SK-N-SH (cell line): ENCODE data around the gene PRMT6. TPM values are rescaled to one million over a fixed set of nuclear protein-coding genes. Genes with fewer than 3 reads are reported as not detected.

ENCODE experiments used
- CTCF ChIA-PET: fragments of 300-600, 350-600 bp; formaldehyde crosslinking; extraction: SDS; loops from one replicate; lab custom pipeline; 2021; lab: Yijun Ruan, JAX
- POLR2A ChIA-PET: fragments of 350-600 bp; sonication (Branson Sonifier 250); formaldehyde crosslinking; extraction: SDS; loops from one replicate; lab custom pipeline; 2020; ENCODE audit warnings: antibody characterized with exemption, inconsistent platforms; lab: Yijun Ruan, JAX
- DNase-seq: peaks from one replicate; pipeline ENCODE4 v3.0.0; 2012
- H2AFZ ChIP-seq: fragments of 200-600 bp; sonication (generic); 2 replicates; pipeline ENCODE4 v1.8.1; 2016; ENCODE audit warnings: antibody characterized with exemption, mild to moderate bottlenecking, low read depth
- H3F3A ChIP-seq: fragments of 200-600 bp; sonication (generic); replicated peaks from 2 replicates; pipeline ENCODE3; 2016; ENCODE audit warnings: antibody characterized with exemption, mild to moderate bottlenecking; ENCODE audit not compliant: insufficient read depth
- H3K27ac ChIP-seq, 2 experiments: fragments of 200-500 bp in 1 of 2; fragments of 200-600 bp in 1 of 2; sonication (Bioruptor generic) in 1 of 2; sonication (generic), shearing (Covaris generic) in 1 of 2; 2 replicates each; pipeline versions ENCODE4 v1.5.1 to v1.6.1; 2014 to 2016; ENCODE audit warnings: low read depth in 2 of 2, inconsistent platforms in 1 of 2, low read length in 1 of 2, mild to moderate bottlenecking in 1 of 2, mixed read lengths in 1 of 2
- H3K27me3 ChIP-seq: fragments of 200-600 bp; sonication (generic), shearing (Covaris generic); 2 replicates; pipeline ENCODE4 v1.6.1; 2016; ENCODE audit warnings: mixed run types; ENCODE audit not compliant: insufficient read depth
- H3K36me3 ChIP-seq, 2 experiments: fragments of 200-500 bp in 1 of 2; fragments of 200-600 bp in 1 of 2; sonication (Bioruptor generic) in 1 of 2; sonication (generic) in 1 of 2; replicated peaks in 1 of 2; 2 replicates each; pipeline versions ENCODE3 to v1.5.1; 2014 to 2016; ENCODE audit warnings: low read length in 1 of 2, mild to moderate bottlenecking in 1 of 2; ENCODE audit not compliant: insufficient read depth in 2 of 2, control insufficient read depth in 1 of 2
- H3K4me1 ChIP-seq, 2 experiments: fragments of 200-500 bp in 1 of 2; fragments of 200-600 bp in 1 of 2; sonication (Bioruptor generic) in 1 of 2; sonication (generic), shearing (Covaris generic) in 1 of 2; 2 replicates each; pipeline versions ENCODE4 v1.5.1 to v1.6.1; 2014 to 2016; ENCODE audit warnings: low read depth in 1 of 2, low read length in 1 of 2, mixed run types in 1 of 2; ENCODE audit not compliant: insufficient read depth in 2 of 2, control insufficient read depth in 1 of 2
- H3K4me2 ChIP-seq: fragments of 200-600 bp; sonication (generic), shearing (Covaris generic); 2 replicates; pipeline ENCODE4 v1.6.1; 2017; ENCODE audit warnings: mixed run types
- H3K4me3 ChIP-seq, 2 experiments: fragments of 200-500 bp in 1 of 2; fragments of 200-600 bp in 1 of 2; sonication (Bioruptor generic) in 1 of 2; sonication (generic), shearing (Covaris generic) in 1 of 2; 2 replicates each; pipeline versions ENCODE4 v1.5.1 to v1.8.1; 2014 to 2016; ENCODE audit warnings: low read depth in 2 of 2, inconsistent platforms in 1 of 2, low read length in 1 of 2, mild to moderate bottlenecking in 1 of 2, mixed read lengths in 1 of 2, moderate library complexity in 1 of 2
- H3K79me2 ChIP-seq: fragments of 200-600 bp; sonication (generic); 2 replicates; pipeline ENCODE4 v1.8.1; 2017; ENCODE audit warnings: mild to moderate bottlenecking; ENCODE audit not compliant: insufficient read depth
- H3K9ac ChIP-seq: fragments of 200-600 bp; sonication (generic); 2 replicates; pipeline ENCODE4 v1.6.1; 2017; ENCODE audit warnings: mixed run types
- H3K9me2 ChIP-seq: fragments of 200-600 bp; sonication (generic); 2 replicates; pipeline ENCODE4 v1.6.1; 2017; ENCODE audit warnings: mixed run types
- H3K9me3 ChIP-seq: fragments of 200-600 bp; sonication (generic); 2 replicates; pipeline ENCODE4 v1.6.1; 2017; ENCODE audit warnings: mixed run types, mild to moderate bottlenecking, moderate library complexity
- H4K20me1 ChIP-seq: fragments of 200-600 bp; sonication (generic); 2 replicates; pipeline ENCODE4 v1.6.1; 2017; ENCODE audit warnings: mild to moderate bottlenecking, mixed run types; ENCODE audit not compliant: insufficient read depth
- EP300 ChIP-seq, 2 experiments: IDR thresholded peaks; 2 replicates each; pipeline versions ENCODE4 v1.4.0 to v1.6.1; 2012; ENCODE audit warnings: borderline replicate concordance in 1 of 2, low read depth in 1 of 2, low read length in 1 of 2
- GABPA ChIP-seq: IDR thresholded peaks from 2 replicates; pipeline ENCODE4 v1.4.0; 2012; ENCODE audit warnings: low read depth, mild to moderate bottlenecking
- JUND ChIP-seq: IDR thresholded peaks from 2 replicates; pipeline ENCODE4 v1.4.0; 2012
- NRF1 ChIP-seq: IDR thresholded peaks from 2 replicates; pipeline ENCODE4 v1.6.1; 2012; ENCODE audit warnings: low read depth, mild to moderate bottlenecking, low read length
- POLR2AphosphoS5 ChIP-seq: IDR thresholded peaks from 2 replicates; pipeline ENCODE4 v1.6.1; 2012; ENCODE audit warnings: low read depth, low read length
- RAD21 ChIP-seq: IDR thresholded peaks from 2 replicates; pipeline ENCODE4 v1.6.1; 2012; ENCODE audit warnings: mild to moderate bottlenecking, low read length
- REST ChIP-seq: IDR thresholded peaks from 2 replicates; pipeline ENCODE4 v1.6.1; 2012; ENCODE audit warnings: mild to moderate bottlenecking, low read depth, low read length, moderate library complexity
- RFX5 ChIP-seq: IDR thresholded peaks from 2 replicates; pipeline ENCODE4 v1.6.1; 2012; ENCODE audit warnings: mild to moderate bottlenecking, improper control_type of control experiment, low read length
- RXRA ChIP-seq: IDR thresholded peaks from 2 replicates; pipeline ENCODE4 v1.4.0; 2012; ENCODE audit warnings: low read depth, mild to moderate bottlenecking, borderline replicate concordance
- SIN3A ChIP-seq: IDR thresholded peaks from 2 replicates; pipeline ENCODE4 v1.6.1; 2012; ENCODE audit warnings: low read depth, mild to moderate bottlenecking, low read length, moderate library complexity, borderline replicate concordance
- TCF12 ChIP-seq: IDR thresholded peaks from 2 replicates; pipeline ENCODE4 v1.4.0; 2012
- TEAD4 ChIP-seq: IDR thresholded peaks from 2 replicates; pipeline ENCODE4 v1.4.0; 2012; ENCODE audit warnings: mild to moderate bottlenecking, borderline replicate concordance; ENCODE audit not compliant: insufficient read depth
- USF2 ChIP-seq: fragments of 150-350 bp; IDR thresholded peaks from 2 replicates; pipeline ENCODE4 v1.6.1; 2017; ENCODE audit warnings: antibody characterized with exemption, low read length, low read depth, borderline replicate concordance
- WGBS: methylation state at CpG from one replicate; pipeline ENCODE4 v1.1.6; 2017; ENCODE audit warnings: low lambda C conversion rate; 5-methylcytosine and 5-hydroxymethylcytosine counted together
- polyA plus RNA-seq, 3 experiments: library from polyadenylated mRNA; depleted of rRNA; stranded (reverse); fragments of >200 nt; gene quantifications; 2 replicates each; pipeline ENCODE4 v1.2.3, GENCODE V29; 2012

Gene PRMT6
- polyA plus RNA-seq, 1 of the 3 experiments (the other 2 are of a cell fraction): 15.2 TPM

- WGBS: 43% methylated on average over 3 of the region's 3 CpGs
- H4K20me1 ChIP-seq: no peaks in the 10 kb centered on the region
- no peak overlapping the region for H3K4me3 ChIP-seq
- no peaks in the 10 kb centered on the region for H3K9me3 ChIP-seq
- H3K79me2 ChIP-seq: no peaks in the 10 kb centered on the region
- H3K4me2 ChIP-seq: no peak overlapping the region
- H3F3A ChIP-seq: no peaks in the 10 kb centered on the region
- no peak overlapping the region for H2AFZ ChIP-seq
- H3K9ac ChIP-seq: no peak overlapping the region
- no peaks in the 10 kb centered on the region for H3K4me1 ChIP-seq
- DNase-seq: no peak
- no peaks in the 10 kb centered on the region for H3K9me2 ChIP-seq
- ChIA-PET POLR2A (no interaction called here), CTCF (interaction anchor here (0.7 kb wide), 1 partner anchor 961 kb away, joined by 3 read pairs; no protein-coding TSS in a partner anchor)
- no peaks in the 10 kb centered on the region for H3K36me3 ChIP-seq
- H3K27me3 ChIP-seq: no peaks in the 10 kb centered on the region
- H3K27ac ChIP-seq: no peak overlapping the region
- TF ChIP-seq JUND: no peak
- no peak for TF ChIP-seq TEAD4
- TF ChIP-seq GABPA: no peak
- TF ChIP-seq TCF12: no peak
- TF ChIP-seq POLR2AphosphoS5: no peak
- TF ChIP-seq USF2: no peak
Observed at GRCh38 chr1:107098961-107099360, 42.5 kb downstream of the PRMT6 start.

- POLR2A ChIA-PET: no interaction called here
- Histone ChIP-seq H3K9me3 (no peaks in the 10 kb centered on the region), H3K4me1 (no peaks in the 10 kb centered on the region), H4K20me1 (no peaks in the 10 kb centered on the region), H2AFZ (no peak overlapping the region), H3K79me2 (no peaks in the 10 kb centered on the region), H3K27me3 (no peaks in the 10 kb centered on the region), H3K9ac (no peak overlapping the region), H3K4me2 (no peak overlapping the region), H3K9me2 (no peaks in the 10 kb centered on the region), H3K36me3 (no peaks in the 10 kb centered on the region), H3K27ac (no peak overlapping the region), H3K4me3 (no peak overlapping the region), H3F3A (no peaks in the 10 kb centered on the region)
- CTCF ChIA-PET: no interaction called here
- 26% methylated on average over 3 of the region's 3 CpGs for WGBS
- no peak for DNase-seq
- TF ChIP-seq RAD21 (no peak), SIN3A (no peak), RXRA (no peak), EP300 (IDR thresholded peaks at IDR 0.05; ENCODE audit: borderline replicate concordance in 1 of 2, low read depth in 1 of 2, low read length in 1 of 2) (no peak), RFX5 (no peak), USF2 (no peak), NRF1 (no peak), REST (no peak), POLR2AphosphoS5 (no peak)
Observed at GRCh38 chr1:107100331-107100984, 44.0 kb downstream of the PRMT6 start.
